ENCODE measurements around the gene CMYA5. TPM values are rescaled to one million over a fixed set of nuclear protein-coding genes. Genes with fewer than 3 reads are reported as not detected.

The CMYA5 gene
- total and polyA plus RNA-seq, 2 donors (not counting 3 experiments of a cell fraction or from before 2014, with no cell fraction given) = 0.04 to 0.20 TPM

- no peak for TF ChIP-seq JUN (IDR thresholded peaks at IDR 0.05; ENCODE audit: borderline replicate concordance, insufficient read depth, insufficient read length, low read depth)
- TF ChIP-seq FOS (IDR thresholded peaks at IDR 0.05; ENCODE audit: borderline replicate concordance, insufficient read depth, low read length) = no peak
- TF ChIP-seq EZH2 (IDR thresholded peaks at IDR 0.05; ENCODE audit: borderline replicate concordance, low read depth, low read length, severe bottlenecking) = no peak
- TF ChIP-seq POLR2A (IDR thresholded peaks at IDR 0.05; ENCODE audit: low read depth, low read length) = no peak
- TF ChIP-seq GATA2 (IDR thresholded peaks at IDR 0.05; ENCODE audit: insufficient read depth, insufficient read length, low read depth, low read length) = no peak
- no peak for TF ChIP-seq MYC (IDR thresholded peaks at IDR 0.05; ENCODE audit: low read depth, low read length)
- TF ChIP-seq POLR2AphosphoS5 (IDR thresholded peaks at IDR 0.05; ENCODE audit: insufficient read depth, low read depth, low read length) = no peak
- TF ChIP-seq MAX (IDR thresholded peaks at IDR 0.05; ENCODE audit: insufficient read depth, insufficient read length) = no peak
- TF ChIP-seq CTCF (IDR thresholded peaks at IDR 0.05; ENCODE audit: extremely low read depth in 1 of 2, insufficient read depth in 1 of 2, low read depth in 1 of 2, low read length in 2 of 2) = no peak
- H3K9me1 ChIP-seq (replicated peaks; ENCODE audit: control insufficient read depth, extremely low read depth, insufficient read depth, low read length) = no peaks in the 10 kb centered on the region
- no peak overlapping the region for H3K4me3 ChIP-seq (replicated peaks in 1 of 3; ENCODE audit: insufficient read depth in 1 of 3, low read depth in 1 of 3, low read length in 3 of 3)
- H3K4me2 ChIP-seq (ENCODE audit: insufficient read depth, low read length) = no peak overlapping the region
- H4K20me1 ChIP-seq (replicated peaks; ENCODE audit: control insufficient read depth, extremely low read depth, insufficient read depth, low read length) = no peaks in the 10 kb centered on the region
- dilution Hi-C loops (cut with MboI; ENCODE audit: extremely low pct_ligation_motif_present, low sequenced_read_pairs) (no loop called here), intact Hi-C loops (cut with micrococcal nuclease) (no loop called here)
- CTCF ChIA-PET = no interaction called here
- no peaks in the 10 kb centered on the region for H3K36me3 ChIP-seq (ENCODE audit: control insufficient read depth in 2 of 2, extremely low read depth in 1 of 2, insufficient read depth in 2 of 2, low read length in 2 of 2)
- no TSS peak for BruUV-seq (replicated peaks)
- H3K79me2 ChIP-seq (ENCODE audit: control insufficient read depth, insufficient read depth, low read length) = no peaks in the 10 kb centered on the region
- no peak for FAIRE-seq
- no peaks in the 10 kb centered on the region for H3K9me3 ChIP-seq (replicated peaks; ENCODE audit: control insufficient read depth, insufficient read depth, low read length)
- H3K27me3 ChIP-seq (ENCODE audit: control insufficient read depth in 2 of 2, insufficient read depth in 2 of 2, low read length in 2 of 2) = no peaks in the 10 kb centered on the region
- H3K4me1 ChIP-seq (ENCODE audit: control insufficient read depth, extremely low read depth, insufficient read depth, low read length) = no peaks in the 10 kb centered on the region
- H3K9ac ChIP-seq (replicated peaks; ENCODE audit: extremely low read depth, insufficient read depth, low read length) = no peak overlapping the region
- H2AFZ ChIP-seq (ENCODE audit: low read depth, low read length) = no peak overlapping the region
- POLR2A ChIA-PET = no interaction called here
- DNase-seq (ENCODE audit: low read depth, low spot score) = no peak
- H3K27ac ChIP-seq (ENCODE audit: insufficient read depth, low read depth, low read length) = no peak overlapping the region
Observed at GRCh38 chr5:79692596-79692995, 3.0 kb downstream of the CMYA5 start.

Data from endothelial cell of umbilical vein (primary cell).